ENCODE measurements around the gene AKNAD1. TPM values are rescaled to one million over a fixed set of nuclear protein-coding genes. Genes with fewer than 3 reads are reported as not detected.

AKNAD1 gene
- total and polyA plus RNA-seq, 2 of the 13 experiments (the other 11 are each of a cell fraction or from before 2014, with no cell fraction given) = not detected

DNA sequence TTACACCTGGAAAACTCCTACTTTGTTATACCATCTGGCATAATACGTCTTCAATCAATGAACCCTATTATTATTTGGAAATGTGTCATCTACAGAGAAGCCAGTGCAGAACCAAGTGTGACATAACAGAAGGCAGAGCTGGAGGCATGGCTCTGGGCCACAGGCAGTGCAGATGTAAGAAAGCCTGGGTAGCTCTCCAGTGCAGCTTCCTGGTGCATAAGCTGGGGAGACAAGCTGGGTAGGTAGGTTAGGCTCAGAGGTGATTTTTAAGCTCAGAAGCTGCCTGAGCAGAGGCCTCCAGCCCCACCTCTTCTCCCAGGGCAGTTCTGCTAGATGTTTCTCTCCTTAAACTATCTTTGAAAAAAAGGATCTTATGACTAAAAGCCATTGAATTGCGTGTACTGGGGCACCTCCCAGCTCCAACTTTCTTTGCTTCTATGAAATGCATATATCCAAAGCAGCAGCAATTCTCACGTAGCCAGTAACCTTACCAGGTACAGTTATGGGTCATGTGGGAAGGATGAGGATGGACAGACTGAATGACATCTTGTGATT is 30.7 kb downstream of the AKNAD1 start (continued):
- TF ChIP-seq, protein P1, sequence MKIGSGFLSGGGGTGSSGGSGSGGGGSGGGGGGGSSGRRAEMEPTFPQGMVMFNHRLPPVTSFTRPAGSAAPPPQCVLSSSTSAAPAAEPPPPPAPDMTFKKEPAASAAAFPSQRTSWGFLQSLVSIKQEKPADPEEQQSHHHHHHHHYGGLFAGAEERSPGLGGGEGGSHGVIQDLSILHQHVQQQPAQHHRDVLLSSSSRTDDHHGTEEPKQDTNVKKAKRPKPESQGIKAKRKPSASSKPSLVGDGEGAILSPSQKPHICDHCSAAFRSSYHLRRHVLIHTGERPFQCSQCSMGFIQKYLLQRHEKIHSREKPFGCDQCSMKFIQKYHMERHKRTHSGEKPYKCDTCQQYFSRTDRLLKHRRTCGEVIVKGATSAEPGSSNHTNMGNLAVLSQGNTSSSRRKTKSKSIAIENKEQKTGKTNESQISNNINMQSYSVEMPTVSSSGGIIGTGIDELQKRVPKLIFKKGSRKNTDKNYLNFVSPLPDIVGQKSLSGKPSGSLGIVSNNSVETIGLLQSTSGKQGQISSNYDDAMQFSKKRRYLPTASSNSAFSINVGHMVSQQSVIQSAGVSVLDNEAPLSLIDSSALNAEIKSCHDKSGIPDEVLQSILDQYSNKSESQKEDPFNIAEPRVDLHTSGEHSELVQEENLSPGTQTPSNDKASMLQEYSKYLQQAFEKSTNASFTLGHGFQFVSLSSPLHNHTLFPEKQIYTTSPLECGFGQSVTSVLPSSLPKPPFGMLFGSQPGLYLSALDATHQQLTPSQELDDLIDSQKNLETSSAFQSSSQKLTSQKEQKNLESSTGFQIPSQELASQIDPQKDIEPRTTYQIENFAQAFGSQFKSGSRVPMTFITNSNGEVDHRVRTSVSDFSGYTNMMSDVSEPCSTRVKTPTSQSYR (CRISPR knock-in tag; IDR thresholded peaks at IDR 0.05; ENCODE audit: borderline replicate concordance) = no peak
- no peak for TF ChIP-seq MAF1 (CRISPR knock-in tag; IDR thresholded peaks at IDR 0.05; ENCODE audit: borderline replicate concordance)
- TF ChIP-seq, protein P2, sequence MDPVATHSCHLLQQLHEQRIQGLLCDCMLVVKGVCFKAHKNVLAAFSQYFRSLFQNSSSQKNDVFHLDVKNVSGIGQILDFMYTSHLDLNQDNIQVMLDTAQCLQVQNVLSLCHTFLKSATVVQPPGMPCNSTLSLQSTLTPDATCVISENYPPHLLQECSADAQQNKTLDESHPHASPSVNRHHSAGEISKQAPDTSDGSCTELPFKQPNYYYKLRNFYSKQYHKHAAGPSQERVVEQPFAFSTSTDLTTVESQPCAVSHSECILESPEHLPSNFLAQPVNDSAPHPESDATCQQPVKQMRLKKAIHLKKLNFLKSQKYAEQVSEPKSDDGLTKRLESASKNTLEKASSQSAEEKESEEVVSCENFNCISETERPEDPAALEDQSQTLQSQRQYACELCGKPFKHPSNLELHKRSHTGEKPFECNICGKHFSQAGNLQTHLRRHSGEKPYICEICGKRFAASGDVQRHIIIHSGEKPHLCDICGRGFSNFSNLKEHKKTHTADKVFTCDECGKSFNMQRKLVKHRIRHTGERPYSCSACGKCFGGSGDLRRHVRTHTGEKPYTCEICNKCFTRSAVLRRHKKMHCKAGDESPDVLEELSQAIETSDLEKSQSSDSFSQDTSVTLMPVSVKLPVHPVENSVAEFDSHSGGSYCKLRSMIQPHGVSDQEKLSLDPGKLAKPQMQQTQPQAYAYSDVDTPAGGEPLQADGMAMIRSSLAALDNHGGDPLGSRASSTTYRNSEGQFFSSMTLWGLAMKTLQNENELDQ (CRISPR knock-in tag; IDR thresholded peaks at IDR 0.05; ENCODE audit: borderline replicate concordance) = no peak
- no peak for TF ChIP-seq ZMYM2 (CRISPR knock-in tag; IDR thresholded peaks at IDR 0.05)
- TF ChIP-seq, protein P3, sequence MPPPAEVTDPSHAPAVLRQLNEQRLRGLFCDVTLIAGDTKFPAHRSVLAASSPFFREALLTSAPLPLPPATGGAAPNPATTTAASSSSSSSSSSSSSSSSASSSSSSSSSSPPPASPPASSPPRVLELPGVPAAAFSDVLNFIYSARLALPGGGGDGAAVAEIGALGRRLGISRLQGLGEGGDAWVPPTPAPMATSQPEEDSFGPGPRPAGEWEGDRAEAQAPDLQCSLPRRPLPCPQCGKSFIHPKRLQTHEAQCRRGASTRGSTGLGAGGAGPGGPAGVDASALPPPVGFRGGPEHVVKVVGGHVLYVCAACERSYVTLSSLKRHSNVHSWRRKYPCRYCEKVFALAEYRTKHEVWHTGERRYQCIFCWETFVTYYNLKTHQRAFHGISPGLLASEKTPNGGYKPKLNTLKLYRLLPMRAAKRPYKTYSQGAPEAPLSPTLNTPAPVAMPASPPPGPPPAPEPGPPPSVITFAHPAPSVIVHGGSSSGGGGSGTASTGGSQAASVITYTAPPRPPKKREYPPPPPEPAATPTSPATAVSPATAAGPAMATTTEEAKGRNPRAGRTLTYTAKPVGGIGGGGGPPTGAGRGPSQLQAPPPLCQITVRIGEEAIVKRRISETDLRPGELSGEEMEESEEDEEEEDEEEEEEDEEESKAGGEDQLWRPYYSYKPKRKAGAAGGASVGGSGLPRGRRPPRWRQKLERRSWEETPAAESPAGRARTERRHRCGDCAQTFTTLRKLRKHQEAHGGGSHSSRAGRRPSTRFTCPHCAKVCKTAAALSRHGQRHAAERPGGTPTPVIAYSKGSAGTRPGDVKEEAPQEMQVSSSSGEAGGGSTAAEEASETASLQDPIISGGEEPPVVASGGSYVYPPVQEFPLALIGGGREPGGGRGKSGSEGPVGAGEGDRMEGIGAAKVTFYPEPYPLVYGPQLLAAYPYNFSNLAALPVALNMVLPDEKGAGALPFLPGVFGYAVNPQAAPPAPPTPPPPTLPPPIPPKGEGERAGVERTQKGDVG (CRISPR knock-in tag; IDR thresholded peaks at IDR 0.05; ENCODE audit: borderline replicate concordance) = no peak
- no peak for TF ChIP-seq ZNF124 (CRISPR knock-in tag; IDR thresholded peaks at IDR 0.05)
- TF ChIP-seq CHCHD3 (CRISPR knock-in tag; IDR thresholded peaks at IDR 0.05) = no peak
- no peak for TF ChIP-seq CEBPG (CRISPR knock-in tag; IDR thresholded peaks at IDR 0.05)
- no peak for TF ChIP-seq ZNF136 (CRISPR knock-in tag; IDR thresholded peaks at IDR 0.05; ENCODE audit: low read depth)
- TF ChIP-seq ZNF264 (CRISPR knock-in tag; IDR thresholded peaks at IDR 0.05) = no peak
